ENCODE measurements around the gene NLRC5.

DNA sequence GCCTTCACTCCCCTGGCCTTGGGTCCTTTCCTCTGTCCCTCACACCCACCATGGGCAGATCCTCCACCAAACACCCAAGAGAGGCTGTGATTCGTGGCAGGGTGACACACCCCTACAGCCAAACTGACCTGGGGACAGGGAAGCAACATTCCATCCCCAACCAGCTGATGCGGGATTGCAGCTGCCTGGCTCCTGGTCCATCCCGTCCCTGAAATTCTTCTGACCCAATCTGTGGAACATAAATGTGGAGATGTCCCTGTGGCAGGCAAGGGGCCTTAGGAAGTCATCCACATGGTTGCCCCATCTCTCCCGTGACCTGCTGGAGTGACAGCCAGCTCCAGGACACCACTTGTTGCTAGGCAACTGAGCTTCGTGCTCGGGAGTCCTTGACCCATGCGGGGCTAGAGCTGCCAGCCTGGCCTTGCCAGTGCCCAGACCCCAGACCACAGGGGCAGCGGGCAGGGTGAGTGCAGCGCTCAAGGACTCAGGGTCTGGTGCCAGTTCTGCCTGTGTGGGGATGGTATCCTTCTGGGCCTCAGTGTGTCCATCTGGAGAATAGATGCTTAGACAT, 69.0 kb downstream of the NLRC5 start:
- TF ChIP-seq, protein P1, sequence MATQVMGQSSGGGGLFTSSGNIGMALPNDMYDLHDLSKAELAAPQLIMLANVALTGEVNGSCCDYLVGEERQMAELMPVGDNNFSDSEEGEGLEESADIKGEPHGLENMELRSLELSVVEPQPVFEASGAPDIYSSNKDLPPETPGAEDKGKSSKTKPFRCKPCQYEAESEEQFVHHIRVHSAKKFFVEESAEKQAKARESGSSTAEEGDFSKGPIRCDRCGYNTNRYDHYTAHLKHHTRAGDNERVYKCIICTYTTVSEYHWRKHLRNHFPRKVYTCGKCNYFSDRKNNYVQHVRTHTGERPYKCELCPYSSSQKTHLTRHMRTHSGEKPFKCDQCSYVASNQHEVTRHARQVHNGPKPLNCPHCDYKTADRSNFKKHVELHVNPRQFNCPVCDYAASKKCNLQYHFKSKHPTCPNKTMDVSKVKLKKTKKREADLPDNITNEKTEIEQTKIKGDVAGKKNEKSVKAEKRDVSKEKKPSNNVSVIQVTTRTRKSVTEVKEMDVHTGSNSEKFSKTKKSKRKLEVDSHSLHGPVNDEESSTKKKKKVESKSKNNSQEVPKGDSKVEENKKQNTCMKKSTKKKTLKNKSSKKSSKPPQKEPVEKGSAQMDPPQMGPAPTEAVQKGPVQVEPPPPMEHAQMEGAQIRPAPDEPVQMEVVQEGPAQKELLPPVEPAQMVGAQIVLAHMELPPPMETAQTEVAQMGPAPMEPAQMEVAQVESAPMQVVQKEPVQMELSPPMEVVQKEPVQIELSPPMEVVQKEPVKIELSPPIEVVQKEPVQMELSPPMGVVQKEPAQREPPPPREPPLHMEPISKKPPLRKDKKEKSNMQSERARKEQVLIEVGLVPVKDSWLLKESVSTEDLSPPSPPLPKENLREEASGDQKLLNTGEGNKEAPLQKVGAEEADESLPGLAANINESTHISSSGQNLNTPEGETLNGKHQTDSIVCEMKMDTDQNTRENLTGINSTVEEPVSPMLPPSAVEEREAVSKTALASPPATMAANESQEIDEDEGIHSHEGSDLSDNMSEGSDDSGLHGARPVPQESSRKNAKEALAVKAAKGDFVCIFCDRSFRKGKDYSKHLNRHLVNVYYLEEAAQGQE (tag by site-specific recombination; IDR thresholded peaks at IDR 0.05): no peak
- TF ChIP-seq, protein P2, sequence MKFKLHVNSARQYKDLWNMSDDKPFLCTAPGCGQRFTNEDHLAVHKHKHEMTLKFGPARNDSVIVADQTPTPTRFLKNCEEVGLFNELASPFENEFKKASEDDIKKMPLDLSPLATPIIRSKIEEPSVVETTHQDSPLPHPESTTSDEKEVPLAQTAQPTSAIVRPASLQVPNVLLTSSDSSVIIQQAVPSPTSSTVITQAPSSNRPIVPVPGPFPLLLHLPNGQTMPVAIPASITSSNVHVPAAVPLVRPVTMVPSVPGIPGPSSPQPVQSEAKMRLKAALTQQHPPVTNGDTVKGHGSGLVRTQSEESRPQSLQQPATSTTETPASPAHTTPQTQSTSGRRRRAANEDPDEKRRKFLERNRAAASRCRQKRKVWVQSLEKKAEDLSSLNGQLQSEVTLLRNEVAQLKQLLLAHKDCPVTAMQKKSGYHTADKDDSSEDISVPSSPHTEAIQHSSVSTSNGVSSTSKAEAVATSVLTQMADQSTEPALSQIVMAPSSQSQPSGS (tag by site-specific recombination; IDR thresholded peaks at IDR 0.05; ENCODE audit: low read depth): no peak
- TF ChIP-seq, protein P3, sequence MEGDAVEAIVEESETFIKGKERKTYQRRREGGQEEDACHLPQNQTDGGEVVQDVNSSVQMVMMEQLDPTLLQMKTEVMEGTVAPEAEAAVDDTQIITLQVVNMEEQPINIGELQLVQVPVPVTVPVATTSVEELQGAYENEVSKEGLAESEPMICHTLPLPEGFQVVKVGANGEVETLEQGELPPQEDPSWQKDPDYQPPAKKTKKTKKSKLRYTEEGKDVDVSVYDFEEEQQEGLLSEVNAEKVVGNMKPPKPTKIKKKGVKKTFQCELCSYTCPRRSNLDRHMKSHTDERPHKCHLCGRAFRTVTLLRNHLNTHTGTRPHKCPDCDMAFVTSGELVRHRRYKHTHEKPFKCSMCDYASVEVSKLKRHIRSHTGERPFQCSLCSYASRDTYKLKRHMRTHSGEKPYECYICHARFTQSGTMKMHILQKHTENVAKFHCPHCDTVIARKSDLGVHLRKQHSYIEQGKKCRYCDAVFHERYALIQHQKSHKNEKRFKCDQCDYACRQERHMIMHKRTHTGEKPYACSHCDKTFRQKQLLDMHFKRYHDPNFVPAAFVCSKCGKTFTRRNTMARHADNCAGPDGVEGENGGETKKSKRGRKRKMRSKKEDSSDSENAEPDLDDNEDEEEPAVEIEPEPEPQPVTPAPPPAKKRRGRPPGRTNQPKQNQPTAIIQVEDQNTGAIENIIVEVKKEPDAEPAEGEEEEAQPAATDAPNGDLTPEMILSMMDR (tag by site-specific recombination; IDR thresholded peaks at IDR 0.05): no peak
- TF ChIP-seq ZNF48 (tag by site-specific recombination; IDR thresholded peaks at IDR 0.05): no peak
- TF ChIP-seq ZNF610 (tag by site-specific recombination; IDR thresholded peaks at IDR 0.05; ENCODE audit: borderline replicate concordance): no peak
- TF ChIP-seq, protein P4, sequence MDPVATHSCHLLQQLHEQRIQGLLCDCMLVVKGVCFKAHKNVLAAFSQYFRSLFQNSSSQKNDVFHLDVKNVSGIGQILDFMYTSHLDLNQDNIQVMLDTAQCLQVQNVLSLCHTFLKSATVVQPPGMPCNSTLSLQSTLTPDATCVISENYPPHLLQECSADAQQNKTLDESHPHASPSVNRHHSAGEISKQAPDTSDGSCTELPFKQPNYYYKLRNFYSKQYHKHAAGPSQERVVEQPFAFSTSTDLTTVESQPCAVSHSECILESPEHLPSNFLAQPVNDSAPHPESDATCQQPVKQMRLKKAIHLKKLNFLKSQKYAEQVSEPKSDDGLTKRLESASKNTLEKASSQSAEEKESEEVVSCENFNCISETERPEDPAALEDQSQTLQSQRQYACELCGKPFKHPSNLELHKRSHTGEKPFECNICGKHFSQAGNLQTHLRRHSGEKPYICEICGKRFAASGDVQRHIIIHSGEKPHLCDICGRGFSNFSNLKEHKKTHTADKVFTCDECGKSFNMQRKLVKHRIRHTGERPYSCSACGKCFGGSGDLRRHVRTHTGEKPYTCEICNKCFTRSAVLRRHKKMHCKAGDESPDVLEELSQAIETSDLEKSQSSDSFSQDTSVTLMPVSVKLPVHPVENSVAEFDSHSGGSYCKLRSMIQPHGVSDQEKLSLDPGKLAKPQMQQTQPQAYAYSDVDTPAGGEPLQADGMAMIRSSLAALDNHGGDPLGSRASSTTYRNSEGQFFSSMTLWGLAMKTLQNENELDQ (tag by site-specific recombination; IDR thresholded peaks at IDR 0.05; ENCODE audit: low read depth): no peak
- no peak for TF ChIP-seq ZBTB8A (tag by site-specific recombination; IDR thresholded peaks at IDR 0.05)
- TF ChIP-seq ZNF558 (tag by site-specific recombination; IDR thresholded peaks at IDR 0.05): no peak
- no peak for TF ChIP-seq ZNF146 (tag by site-specific recombination; IDR thresholded peaks at IDR 0.05)
- no peak for TF ChIP-seq YY1 (tag by site-specific recombination; IDR thresholded peaks at IDR 0.05)
- TF ChIP-seq ZNF621 (tag by site-specific recombination; IDR thresholded peaks at IDR 0.05): no peak
- no peak for TF ChIP-seq KLF8 (tag by site-specific recombination; IDR thresholded peaks at IDR 0.05)
